ENCODE results near the gene GNAQ. TPM values are rescaled to one million over a fixed set of nuclear protein-coding genes. Genes with fewer than 3 reads are reported as not detected.

Gene GNAQ
- total RNA-seq, 1 experiment from 2014 or later, result 28.7 TPM

DNA sequence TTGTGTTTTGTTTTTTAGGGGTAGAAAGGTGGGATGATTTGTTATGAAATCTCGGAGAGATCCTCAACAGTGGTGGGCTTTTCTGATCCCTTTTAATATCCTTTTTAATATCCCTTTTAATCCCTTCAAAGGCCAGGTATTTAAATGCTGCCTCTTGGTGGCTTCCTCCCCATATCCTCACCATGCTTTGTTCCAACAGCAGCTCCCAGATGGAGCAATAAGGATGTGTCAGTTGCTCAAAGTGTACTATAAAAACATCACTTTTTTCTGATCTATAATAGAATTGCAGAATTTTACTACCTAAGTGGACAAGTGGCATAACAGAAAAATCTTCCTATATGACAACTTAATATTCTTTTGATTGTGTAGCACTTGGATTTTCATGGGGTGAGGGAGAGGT is 160.1 kb downstream of the GNAQ start:
- no peak overlapping the region for H3K4me2 ChIP-seq (ENCODE audit: low read length)
- no peak for ATAC-seq
- H3K27ac ChIP-seq (ENCODE audit: low read depth, low read length), result no peak overlapping the region
- H3K9me2 ChIP-seq (ENCODE audit: insufficient read depth), result no peaks in the 10 kb centered on the region
- no TSS peak for BruUV-seq (replicated peaks)
- H3K9me3 ChIP-seq (ENCODE audit: control insufficient read depth in 1 of 2, insufficient read depth in 1 of 2, low read depth in 1 of 2, low read length in 2 of 2), result no peaks in the 10 kb centered on the region
- H3K4me3 ChIP-seq (replicated peaks in 1 of 2; ENCODE audit: low read depth in 1 of 2, low read length in 2 of 2), result no peak overlapping the region
- no peaks in the 10 kb centered on the region for H3K36me3 ChIP-seq (ENCODE audit: control insufficient read depth in 1 of 2, insufficient read depth in 2 of 2, low read length in 2 of 2)
- no peak overlapping the region for H3K9ac ChIP-seq (ENCODE audit: low read length)
- no peaks in the 10 kb centered on the region for H3K27me3 ChIP-seq (ENCODE audit: insufficient read depth, low read length)
- intact Hi-C loops (cut with micrococcal nuclease), result no loop called here
- no peaks in the 10 kb centered on the region for H3K79me2 ChIP-seq (ENCODE audit: insufficient read depth, low read length)
- H4K20me1 ChIP-seq (ENCODE audit: insufficient read depth), result no peaks in the 10 kb centered on the region
- POLR2A ChIA-PET, result no interaction called here
- TF ChIP-seq POLR2AphosphoS5 (IDR thresholded peaks at IDR 0.05; ENCODE audit: low read depth, low read length), result no peak
- no peak for TF ChIP-seq EZH2phosphoT487 (IDR thresholded peaks at IDR 0.05; ENCODE audit: borderline replicate concordance)
- TF ChIP-seq, protein P1, sequence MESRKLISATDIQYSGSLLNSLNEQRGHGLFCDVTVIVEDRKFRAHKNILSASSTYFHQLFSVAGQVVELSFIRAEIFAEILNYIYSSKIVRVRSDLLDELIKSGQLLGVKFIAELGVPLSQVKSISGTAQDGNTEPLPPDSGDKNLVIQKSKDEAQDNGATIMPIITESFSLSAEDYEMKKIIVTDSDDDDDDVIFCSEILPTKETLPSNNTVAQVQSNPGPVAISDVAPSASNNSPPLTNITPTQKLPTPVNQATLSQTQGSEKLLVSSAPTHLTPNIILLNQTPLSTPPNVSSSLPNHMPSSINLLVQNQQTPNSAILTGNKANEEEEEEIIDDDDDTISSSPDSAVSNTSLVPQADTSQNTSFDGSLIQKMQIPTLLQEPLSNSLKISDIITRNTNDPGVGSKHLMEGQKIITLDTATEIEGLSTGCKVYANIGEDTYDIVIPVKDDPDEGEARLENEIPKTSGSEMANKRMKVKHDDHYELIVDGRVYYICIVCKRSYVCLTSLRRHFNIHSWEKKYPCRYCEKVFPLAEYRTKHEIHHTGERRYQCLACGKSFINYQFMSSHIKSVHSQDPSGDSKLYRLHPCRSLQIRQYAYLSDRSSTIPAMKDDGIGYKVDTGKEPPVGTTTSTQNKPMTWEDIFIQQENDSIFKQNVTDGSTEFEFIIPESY (IDR thresholded peaks at IDR 0.05; ENCODE audit: extremely low read depth, insufficient replicate concordance, low read length), result no peak
- TF ChIP-seq, protein P2, sequence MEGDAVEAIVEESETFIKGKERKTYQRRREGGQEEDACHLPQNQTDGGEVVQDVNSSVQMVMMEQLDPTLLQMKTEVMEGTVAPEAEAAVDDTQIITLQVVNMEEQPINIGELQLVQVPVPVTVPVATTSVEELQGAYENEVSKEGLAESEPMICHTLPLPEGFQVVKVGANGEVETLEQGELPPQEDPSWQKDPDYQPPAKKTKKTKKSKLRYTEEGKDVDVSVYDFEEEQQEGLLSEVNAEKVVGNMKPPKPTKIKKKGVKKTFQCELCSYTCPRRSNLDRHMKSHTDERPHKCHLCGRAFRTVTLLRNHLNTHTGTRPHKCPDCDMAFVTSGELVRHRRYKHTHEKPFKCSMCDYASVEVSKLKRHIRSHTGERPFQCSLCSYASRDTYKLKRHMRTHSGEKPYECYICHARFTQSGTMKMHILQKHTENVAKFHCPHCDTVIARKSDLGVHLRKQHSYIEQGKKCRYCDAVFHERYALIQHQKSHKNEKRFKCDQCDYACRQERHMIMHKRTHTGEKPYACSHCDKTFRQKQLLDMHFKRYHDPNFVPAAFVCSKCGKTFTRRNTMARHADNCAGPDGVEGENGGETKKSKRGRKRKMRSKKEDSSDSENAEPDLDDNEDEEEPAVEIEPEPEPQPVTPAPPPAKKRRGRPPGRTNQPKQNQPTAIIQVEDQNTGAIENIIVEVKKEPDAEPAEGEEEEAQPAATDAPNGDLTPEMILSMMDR (IDR thresholded peaks at IDR 0.05 in 2 of 3, conservative IDR thresholded peaks at IDR 0.05 in 1 of 3; ENCODE audit: borderline replicate concordance in 1 of 3, insufficient read depth in 1 of 3, low read depth in 2 of 3, low read length in 2 of 3), result no peak
- no peak for TF ChIP-seq EZH2 (IDR thresholded peaks at IDR 0.05)
- no peak for DNase-seq (ENCODE audit: low read depth, low spot score)
- RAD21 ChIA-PET (ENCODE audit: low non-redundant PET in 1 of 2, low total read pairs in 2 of 2, uncharacterized antibody in 2 of 2, unreplicated experiment in 2 of 2), result no interaction called here
- H3K4me1 ChIP-seq (ENCODE audit: control insufficient read depth in 1 of 2, insufficient read depth in 2 of 2, low read length in 2 of 2), result peaks cover 0 to 2% of the 10 kb centered on the region in 2 experiments; a peak in 1 of 4 replicates
- CTCF ChIA-PET, result no interaction called here
- no peak overlapping the region for H2AFZ ChIP-seq (ENCODE audit: low read depth, low read length, poor library complexity, severe bottlenecking)
